WTC11 (cell line): ENCODE data around the gene MYOM3. TPM values are rescaled to one million over a fixed set of nuclear protein-coding genes. Genes with fewer than 3 reads are reported as not detected.

ENCODE experiments used
- ATAC-seq: fragments of 200-7000 bp; cut with Tn5 transposase; 2 replicates; pipeline ENCODE4 v1.10.0; 2021; ENCODE audit warnings: mild to moderate bottlenecking, moderate library complexity
- CTCF ChIA-PET: fragments of 300-600 bp; sonication (Branson Sonifier 250); formaldehyde crosslinking; loops from one replicate; lab custom pipeline; 2021; ENCODE audit warnings: antibody characterized with exemption; lab: Charles Lee
- POLR2A ChIA-PET: fragments of 350-600 bp; sonication (Branson Sonifier 250); formaldehyde crosslinking; loops from one replicate; lab custom pipeline; 2021; ENCODE audit warnings: antibody characterized with exemption; lab: Charles Lee
- DNase-seq: peaks from one replicate; pipeline ENCODE4 v3.0.0; 2021; ENCODE audit warnings: low spot score
- H3K27ac Mint-ChIP-seq: 2 replicates; pipeline ENCODE4 v1.8.0; 2021; ENCODE audit warnings: mixed read lengths
- H3K27me3 Mint-ChIP-seq: 2 replicates; pipeline ENCODE4 v1.8.0; 2021; ENCODE audit warnings: low read depth, mild to moderate bottlenecking, moderate library complexity, mixed read lengths
- H3K36me3 Mint-ChIP-seq: 2 replicates; pipeline ENCODE4 v1.8.0; 2021; ENCODE audit warnings: mixed read lengths
- H3K4me1 Mint-ChIP-seq: 2 replicates; pipeline ENCODE4 v1.8.0; 2022; ENCODE audit warnings: mixed read lengths
- H3K4me3 Mint-ChIP-seq: 2 replicates; pipeline ENCODE4 v1.8.0; 2021; ENCODE audit warnings: mild to moderate bottlenecking, moderate library complexity, mixed read lengths
- H3K9me3 Mint-ChIP-seq: 2 replicates; pipeline ENCODE4 v1.8.0; 2021; ENCODE audit warnings: mixed read lengths
- ARID4B ChIP-seq: sonication (generic); formaldehyde crosslinking; IDR thresholded peaks from 2 replicates; pipeline ENCODE4 v1.8.0; 2023; ENCODE audit warnings: missing genetic modification reagents, mild to moderate bottlenecking, borderline replicate concordance
- ATF6 ChIP-seq: sonication (generic); formaldehyde crosslinking; IDR thresholded peaks from 2 replicates; pipeline ENCODE4 v1.8.1; 2023; ENCODE audit warnings: mild to moderate bottlenecking, missing genetic modification reagents
- ERG ChIP-seq: fragments of 250-450 bp; sonication (Bioruptor Pico); IDR thresholded peaks from 2 replicates; pipeline ENCODE4 v1.8.0; 2021; ENCODE audit warnings: mild to moderate bottlenecking
- IRF2 ChIP-seq: sonication (generic); formaldehyde crosslinking; IDR thresholded peaks from 2 replicates; pipeline ENCODE4 v1.8.0; 2022; ENCODE audit warnings: low read depth, missing genetic modification reagents, borderline replicate concordance
- MYBL2 ChIP-seq: sonication (generic); formaldehyde crosslinking; IDR thresholded peaks from 2 replicates; pipeline ENCODE4 v1.8.1; 2023; ENCODE audit warnings: mild to moderate bottlenecking, moderate library complexity, missing genetic modification reagents
- NR3C1 ChIP-seq: sonication (generic); formaldehyde crosslinking; conservative IDR thresholded peaks from 2 replicates; pipeline ENCODE4 v1.8.1; 2023; ENCODE audit warnings: low read depth, mild to moderate bottlenecking, missing genetic modification reagents
- PREB ChIP-seq: sonication (generic); formaldehyde crosslinking; IDR thresholded peaks from 2 replicates; pipeline ENCODE4 v1.8.1; 2022; ENCODE audit warnings: mild to moderate bottlenecking, missing genetic modification reagents, moderate library complexity, borderline replicate concordance
- STAT6 ChIP-seq: sonication (generic); formaldehyde crosslinking; conservative IDR thresholded peaks from 2 replicates; pipeline ENCODE4 v1.8.1; 2023; ENCODE audit warnings: mild to moderate bottlenecking, low read depth, missing genetic modification reagents, moderate library complexity
- TEAD1 ChIP-seq: sonication (generic); formaldehyde crosslinking; IDR thresholded peaks from 2 replicates; pipeline ENCODE4 v1.8.0; 2022; ENCODE audit warnings: mild to moderate bottlenecking, missing genetic modification reagents
- ZBTB43 ChIP-seq: sonication (generic); formaldehyde crosslinking; IDR thresholded peaks from 2 replicates; pipeline ENCODE4 v1.8.1; 2023; ENCODE audit warnings: mild to moderate bottlenecking, missing genetic modification reagents
- ZNF219 ChIP-seq: sonication (generic); formaldehyde crosslinking; IDR thresholded peaks from 2 replicates; pipeline ENCODE4 v1.8.0; 2023; ENCODE audit warnings: missing genetic modification reagents, mild to moderate bottlenecking, borderline replicate concordance
- ZNF281 ChIP-seq: sonication (generic); formaldehyde crosslinking; IDR thresholded peaks from 2 replicates; pipeline ENCODE4 v1.8.0; 2023; ENCODE audit warnings: mild to moderate bottlenecking, missing genetic modification reagents
- total RNA-seq: library from RNA; stranded (reverse); gene quantifications from 3 replicates; pipeline ENCODE4 v1.2.3, GENCODE V29; 2021

The MYOM3 gene
- total RNA-seq, 1 experiment from 2014 or later: 0.13 TPM

- Mint-ChIP-seq H3K9me3 (peaks cover 6% of the 10 kb centered on the region), H3K36me3 (no peaks in the 10 kb centered on the region)
- CTCF ChIA-PET: interaction anchor here (3.5 kb wide), 1 partner anchor 11 kb away, joined by 23 read pairs; no protein-coding TSS in a partner anchor
- POLR2A ChIA-PET: no interaction called here
- no peak for TF ChIP-seq PREB (CRISPR knock-in tag)
- TF ChIP-seq ZNF219 (CRISPR knock-in tag): no peak
- TF ChIP-seq ZBTB43 (CRISPR knock-in tag): no peak
- TF ChIP-seq MYBL2 (CRISPR knock-in tag): no peak
- no peak for TF ChIP-seq STAT6
- no peak for TF ChIP-seq IRF2 (CRISPR knock-in tag)
- no peak for TF ChIP-seq ERG
- TF ChIP-seq NR3C1 (CRISPR knock-in tag): no peak
- no peak for TF ChIP-seq TEAD1 (CRISPR knock-in tag)
- no peak for TF ChIP-seq ZNF281 (CRISPR knock-in tag)
- TF ChIP-seq ARID4B (CRISPR knock-in tag): no peak
- TF ChIP-seq ATF6 (CRISPR knock-in tag): no peak
- TF ChIP-seq, all 79 proteins: peak for 0
- Mint-ChIP-seq H3K4me1 (no peaks in the 10 kb centered on the region), H3K27me3 (no peaks in the 10 kb centered on the region), H3K27ac (no peak overlapping the region; the same call in 1 of the 2 replicates), H3K4me3 (no peak overlapping the region)
- ATAC-seq: no peak
- no peak for DNase-seq
Observed at GRCh38 chr1:24139841-24140425, 28.0 kb upstream of the MYOM3 start.
